Glutamatergic neuron (in vitro differentiated cells): ENCODE data around the gene MAPT. TPM values are rescaled to one million over a fixed set of nuclear protein-coding genes. Genes with fewer than 3 reads are reported as not detected.

Experiments used
- DNase-seq: peaks from one replicate; pipeline ENCODE4 v3.0.0; 2022
- H3K27ac Mint-ChIP-seq: one replicate; pipeline ENCODE4 v1.8.0; 2020; ENCODE audit warnings: mild to moderate bottlenecking, mixed read lengths, inconsistent platforms; ENCODE audit not compliant: unreplicated experiment
- H3K27me3 Mint-ChIP-seq: one replicate; pipeline ENCODE4 v1.8.0; 2020; ENCODE audit warnings: mild to moderate bottlenecking, moderate library complexity, mixed read lengths, inconsistent platforms; ENCODE audit not compliant: unreplicated experiment
- H3K36me3 Mint-ChIP-seq: one replicate; pipeline ENCODE4 v1.8.0; 2020; ENCODE audit warnings: mild to moderate bottlenecking, mixed read lengths, inconsistent platforms; ENCODE audit not compliant: unreplicated experiment
- H3K4me1 Mint-ChIP-seq: one replicate; pipeline ENCODE4 v1.8.0; 2020; ENCODE audit warnings: mild to moderate bottlenecking, low read depth, mixed read lengths, inconsistent platforms; ENCODE audit not compliant: unreplicated experiment
- H3K4me3 Mint-ChIP-seq: one replicate; pipeline ENCODE4 v1.8.0; 2020; ENCODE audit warnings: mild to moderate bottlenecking, mixed read lengths, inconsistent platforms; ENCODE audit not compliant: unreplicated experiment
- H3K9me3 Mint-ChIP-seq: one replicate; pipeline ENCODE4 v1.8.0; 2020; ENCODE audit warnings: mild to moderate bottlenecking, moderate library complexity, mixed read lengths, inconsistent platforms; ENCODE audit not compliant: unreplicated experiment
- CTCF ChIP-seq: fragments of 200-600 bp; sonication (generic); IDR thresholded peaks from one replicate; pipeline ENCODE4 v1.5.0; 2021; ENCODE audit not compliant: partially characterized antibody, unreplicated experiment
- total RNA-seq: library from RNA; stranded (reverse); fragmentation: NEBNext Ultra II Directional; extraction: Animal tissue kit (Norgen Biotek cat#: 25700); gene quantifications from one replicate; pipeline ENCODE4 v1.2.1, GENCODE V29; 2021; ENCODE audit not compliant: unreplicated experiment

Gene MAPT
- total RNA-seq, 1 donor from 2014 or later = 123 TPM

DNA sequence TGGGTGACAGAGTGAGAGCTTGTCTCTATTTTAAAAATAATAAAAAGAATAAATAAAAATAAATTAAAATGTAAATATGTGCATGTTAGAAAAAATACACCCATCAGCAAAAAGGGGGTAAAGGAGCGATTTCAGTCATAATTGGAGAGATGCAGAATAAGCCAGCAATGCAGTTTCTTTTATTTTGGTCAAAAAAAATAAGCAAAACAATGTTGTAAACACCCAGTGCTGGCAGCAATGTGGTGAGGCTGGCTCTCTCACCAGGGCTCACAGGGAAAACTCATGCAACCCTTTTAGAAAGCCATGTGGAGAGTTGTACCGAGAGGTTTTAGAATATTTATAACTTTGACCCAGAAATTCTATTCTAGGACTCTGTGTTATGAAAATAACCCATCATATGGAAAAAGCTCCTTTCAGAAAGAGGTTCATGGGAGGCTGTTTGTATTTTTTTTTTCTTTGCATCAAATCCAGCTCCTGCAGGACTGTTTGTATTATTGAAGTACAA, 113.2 kb downstream of the MAPT start:
- no peaks in the 10 kb centered on the region for H3K4me1 Mint-ChIP-seq
- no peak overlapping the region for H3K4me3 Mint-ChIP-seq
- DNase-seq = no peak
- no peak for TF ChIP-seq CTCF
- no peaks in the 10 kb centered on the region for H3K9me3 Mint-ChIP-seq
- H3K36me3 Mint-ChIP-seq = peaks cover 7% of the 10 kb centered on the region
- H3K27ac Mint-ChIP-seq = no peak overlapping the region
- H3K27me3 Mint-ChIP-seq = peaks cover 5% of the 10 kb centered on the region

DNA sequence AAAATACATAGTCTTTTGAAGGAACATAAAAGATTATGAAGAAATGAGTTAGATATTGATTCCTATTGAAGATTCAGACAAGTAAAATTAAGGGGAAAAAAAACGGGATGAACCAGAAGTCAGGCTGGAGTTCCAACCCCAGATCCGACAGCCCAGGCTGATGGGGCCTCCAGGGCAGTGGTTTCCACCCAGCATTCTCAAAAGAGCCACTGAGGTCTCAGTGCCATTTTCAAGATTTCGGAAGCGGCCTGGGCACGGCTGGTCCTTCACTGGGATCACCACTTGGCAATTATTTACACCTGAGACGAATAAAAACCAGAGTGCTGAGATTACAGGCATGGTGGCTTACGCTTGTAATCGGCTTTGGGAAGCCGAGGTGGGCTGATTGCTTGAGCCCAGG, 114.2 kb downstream of the MAPT start:
- Mint-ChIP-seq H3K9me3 (peaks cover 3% of the 10 kb centered on the region), H3K27me3 (peaks cover 6% of the 10 kb centered on the region), H3K27ac (no peak overlapping the region), H3K4me1 (peaks cover 1% of the 10 kb centered on the region), H3K4me3 (no peak overlapping the region), H3K36me3 (peaks cover 7% of the 10 kb centered on the region)
- TF ChIP-seq CTCF = no peak
- DNase-seq = no peak

- Mint-ChIP-seq H3K4me1 (peaks cover 4% of the 10 kb centered on the region), H3K27ac (no peak overlapping the region), H3K36me3 (peaks cover 7% of the 10 kb centered on the region), H3K9me3 (peaks cover 4% of the 10 kb centered on the region), H3K27me3 (peaks cover 8% of the 10 kb centered on the region), H3K4me3 (no peak overlapping the region)
- no peak for TF ChIP-seq CTCF
- no peak for DNase-seq
Observed at GRCh38 chr17:46009681-46010596, 115.6 kb downstream of the MAPT start.

DNA sequence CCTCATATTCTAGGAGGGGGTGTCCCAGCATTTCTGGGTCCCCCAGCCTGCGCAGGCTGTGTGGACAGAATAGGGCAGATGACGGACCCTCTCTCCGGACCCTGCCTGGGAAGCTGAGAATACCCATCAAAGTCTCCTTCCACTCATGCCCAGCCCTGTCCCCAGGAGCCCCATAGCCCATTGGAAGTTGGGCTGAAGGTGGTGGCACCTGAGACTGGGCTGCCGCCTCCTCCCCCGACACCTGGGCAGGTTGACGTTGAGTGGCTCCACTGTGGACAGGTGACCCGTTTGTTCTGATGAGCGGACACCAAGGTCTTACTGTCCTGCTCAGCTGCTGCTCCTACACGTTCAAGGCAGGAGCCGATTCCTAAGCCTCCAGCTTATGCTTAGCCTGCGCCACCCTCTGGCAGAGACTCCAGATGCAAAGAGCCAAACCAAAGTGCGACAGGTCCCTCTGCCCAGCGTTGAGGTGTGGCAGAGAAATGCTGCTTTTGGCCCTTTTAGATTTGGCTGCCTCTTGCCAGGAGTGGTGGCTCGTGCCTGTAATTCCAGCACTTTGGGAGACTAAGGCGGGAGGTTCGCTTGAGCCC, 116.3 kb downstream of the MAPT start:
- H3K4me3 Mint-ChIP-seq = no peak overlapping the region
- no peak overlapping the region for H3K27ac Mint-ChIP-seq
- TF ChIP-seq CTCF = no peak
- peaks cover 7% of the 10 kb centered on the region for H3K36me3 Mint-ChIP-seq
- peaks cover 4% of the 10 kb centered on the region for H3K9me3 Mint-ChIP-seq
- peaks cover 4% of the 10 kb centered on the region for H3K4me1 Mint-ChIP-seq
- no peak for DNase-seq
- H3K27me3 Mint-ChIP-seq = peaks cover 8% of the 10 kb centered on the region
